Activated CD4-positive, alpha-beta T cell treated with anti-CD3 and anti-CD28 coated beads, Interleukin-2, Interleukin-6, amounts not matched to agents 100 ng/mL and 50 ng/mL, durations not matched to agents 16 hours and 8 hours (primary cell): ENCODE data around the gene TMEM273.

Experiments
- DNase-seq: peaks from one replicate; pipeline ENCODE4 v3.0.0-alpha.2; 2020

The TMEM273 gene

DNA sequence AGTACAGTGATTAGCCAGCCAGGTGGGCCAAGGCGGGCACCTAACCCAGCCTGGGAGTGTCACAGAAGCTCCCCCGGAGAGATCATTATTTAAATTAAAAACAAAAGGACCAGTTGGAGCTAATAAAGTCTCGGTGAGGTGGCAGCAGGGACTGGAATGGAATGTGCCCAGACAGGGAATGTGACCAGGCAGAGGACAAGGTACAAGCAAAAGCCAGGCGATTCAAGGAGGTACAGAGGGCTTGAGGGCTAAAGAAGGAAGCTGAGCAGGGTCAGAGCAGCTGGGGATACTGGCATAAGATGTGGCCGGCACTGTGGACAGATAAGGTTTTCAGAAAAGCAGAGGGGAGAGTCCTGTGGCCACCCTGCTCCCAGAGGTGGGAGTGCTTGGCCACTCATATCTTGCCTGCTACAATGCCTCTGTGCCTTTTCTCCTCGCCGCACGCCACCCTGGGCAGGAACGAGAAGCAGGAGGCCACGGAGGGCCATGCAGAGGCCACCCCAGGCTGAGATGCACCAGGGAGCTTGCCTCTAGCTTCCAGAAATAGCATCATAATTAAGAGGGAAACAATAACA, 13.2 kb downstream of the TMEM273 start:
- DNase-seq: no peak

DNA sequence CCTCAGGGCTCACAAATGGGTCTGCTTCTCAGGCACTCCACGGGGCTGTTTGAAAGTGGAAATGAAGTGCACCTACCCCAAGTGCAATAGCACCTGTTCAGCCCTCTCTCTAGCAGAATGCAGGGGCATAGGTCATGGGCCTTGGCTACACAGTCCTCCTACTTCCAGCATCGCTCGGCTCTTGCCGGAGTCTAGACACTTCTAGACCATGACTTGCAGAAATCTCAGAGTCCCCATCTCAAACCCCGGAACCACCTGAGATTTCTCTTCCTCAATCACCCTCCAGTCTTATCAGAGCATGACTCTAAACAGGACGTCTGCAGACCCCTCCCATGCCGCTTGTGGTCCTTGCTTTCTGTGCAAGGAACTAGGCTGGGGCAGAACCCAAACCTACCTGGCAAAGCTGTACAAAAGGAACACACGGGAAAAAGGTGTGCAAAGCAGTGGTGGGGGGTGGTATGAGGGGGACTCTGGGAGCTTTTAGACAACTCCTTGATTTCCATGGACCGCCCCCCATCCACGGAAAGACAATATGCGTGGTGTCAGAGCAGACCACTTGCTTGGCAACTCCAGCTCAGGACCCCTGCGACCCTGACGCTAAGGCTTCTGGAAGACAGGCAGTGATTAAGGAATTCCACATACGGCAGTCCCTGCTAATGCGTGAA, 13.8 kb downstream of the TMEM273 start:
- no peak for DNase-seq

DNA sequence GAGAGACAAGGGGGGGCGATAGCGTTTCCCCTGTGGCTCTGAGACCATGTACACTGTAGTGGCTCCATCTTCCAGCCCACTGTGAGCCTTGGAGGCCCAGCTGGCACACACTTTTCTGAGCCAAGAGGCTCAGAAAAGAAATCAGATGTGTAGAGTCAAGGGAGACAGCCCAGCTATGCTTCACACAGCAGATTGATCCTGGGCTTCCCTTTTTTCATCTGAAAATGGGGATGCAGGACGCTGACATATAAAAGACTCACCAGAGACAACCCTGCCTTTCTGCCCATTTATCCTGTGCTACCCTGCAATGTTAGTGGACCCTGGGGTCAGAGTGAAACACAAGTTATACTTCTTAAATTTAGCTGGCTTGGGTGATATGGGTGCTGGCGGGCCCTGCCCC, 14.3 kb downstream of the TMEM273 start:
- no peak for DNase-seq

DNA sequence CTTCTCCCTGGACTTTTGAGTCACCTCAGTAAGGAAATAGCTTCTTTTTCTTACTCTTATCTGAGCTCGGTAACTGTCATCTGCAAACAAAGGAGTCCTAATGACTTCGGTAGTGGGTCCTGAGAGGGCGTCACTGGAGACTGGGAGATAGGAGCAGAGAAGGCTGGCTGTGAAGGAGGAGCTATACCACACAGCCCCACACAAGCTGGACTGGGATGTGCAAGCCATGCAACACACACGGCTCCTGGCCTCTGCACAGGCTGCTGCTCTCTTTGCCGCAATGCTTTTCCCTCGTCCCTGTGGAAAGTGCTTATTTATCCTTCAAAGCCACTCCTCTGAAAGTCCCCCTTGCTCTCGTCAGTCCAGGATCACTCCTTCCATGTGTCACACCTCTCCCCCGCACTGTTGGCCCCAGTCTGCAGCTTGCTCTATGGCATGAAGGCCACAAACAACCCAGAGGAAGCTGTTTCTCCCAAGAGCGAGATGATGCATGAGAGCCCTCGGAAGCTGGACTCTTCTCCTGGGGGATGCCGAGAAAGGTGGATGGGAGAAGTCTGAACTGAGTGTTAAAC, 14.9 kb downstream of the TMEM273 start:
- no peak for DNase-seq

DNA sequence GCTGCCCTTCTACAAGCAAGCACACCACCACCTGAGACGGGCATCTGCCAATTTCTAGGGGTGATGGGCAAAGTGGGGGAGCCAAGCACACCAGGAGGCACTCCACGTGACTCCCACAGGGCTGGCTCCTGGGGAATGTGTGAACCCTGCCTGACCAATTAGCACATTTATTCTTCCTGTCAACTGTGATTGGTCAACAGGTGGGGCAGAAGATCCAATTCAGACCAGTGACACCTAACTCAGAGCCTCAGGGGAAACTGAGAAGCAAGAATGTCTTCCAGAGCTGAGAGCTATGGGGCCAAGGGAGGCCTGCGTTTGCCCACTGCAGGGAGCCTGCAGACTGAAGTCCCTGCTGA, 15.4 kb downstream of the TMEM273 start:
- DNase-seq: no peak

DNA sequence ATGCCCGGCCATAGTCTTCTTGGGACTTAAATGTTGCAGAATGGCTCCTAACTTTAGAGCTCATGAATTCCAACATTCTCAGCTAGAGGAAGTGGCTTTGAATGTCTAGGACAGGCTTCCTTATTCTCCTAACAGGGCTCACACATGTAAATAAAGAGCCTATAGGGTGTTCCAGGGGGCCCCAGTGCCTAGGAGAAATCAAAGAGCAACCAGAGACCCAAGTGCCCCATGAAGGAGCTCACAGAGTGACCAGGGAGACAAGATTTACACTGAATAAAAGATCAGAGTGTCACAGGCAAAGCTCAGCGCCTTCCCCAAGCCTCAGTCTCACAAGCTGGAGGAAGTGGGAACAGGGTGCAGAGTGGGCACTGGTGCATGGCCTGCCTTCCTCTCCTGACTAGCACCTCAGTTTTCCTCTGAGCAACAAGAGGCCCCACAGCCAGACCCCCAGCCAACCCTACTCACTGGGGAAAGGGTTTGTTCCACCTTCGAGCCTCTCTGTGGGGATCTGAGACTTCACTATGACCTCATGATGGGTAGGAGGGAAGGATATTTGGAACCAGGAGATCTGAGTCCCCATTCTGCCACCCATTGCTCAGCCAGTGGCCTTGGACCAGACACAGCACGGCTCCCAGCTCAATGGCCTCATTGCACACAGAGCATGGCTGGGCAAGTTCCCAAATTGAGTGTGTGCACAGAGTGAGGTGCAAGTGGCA, 16.0 kb downstream of the TMEM273 start:
- DNase-seq: no peak

DNA sequence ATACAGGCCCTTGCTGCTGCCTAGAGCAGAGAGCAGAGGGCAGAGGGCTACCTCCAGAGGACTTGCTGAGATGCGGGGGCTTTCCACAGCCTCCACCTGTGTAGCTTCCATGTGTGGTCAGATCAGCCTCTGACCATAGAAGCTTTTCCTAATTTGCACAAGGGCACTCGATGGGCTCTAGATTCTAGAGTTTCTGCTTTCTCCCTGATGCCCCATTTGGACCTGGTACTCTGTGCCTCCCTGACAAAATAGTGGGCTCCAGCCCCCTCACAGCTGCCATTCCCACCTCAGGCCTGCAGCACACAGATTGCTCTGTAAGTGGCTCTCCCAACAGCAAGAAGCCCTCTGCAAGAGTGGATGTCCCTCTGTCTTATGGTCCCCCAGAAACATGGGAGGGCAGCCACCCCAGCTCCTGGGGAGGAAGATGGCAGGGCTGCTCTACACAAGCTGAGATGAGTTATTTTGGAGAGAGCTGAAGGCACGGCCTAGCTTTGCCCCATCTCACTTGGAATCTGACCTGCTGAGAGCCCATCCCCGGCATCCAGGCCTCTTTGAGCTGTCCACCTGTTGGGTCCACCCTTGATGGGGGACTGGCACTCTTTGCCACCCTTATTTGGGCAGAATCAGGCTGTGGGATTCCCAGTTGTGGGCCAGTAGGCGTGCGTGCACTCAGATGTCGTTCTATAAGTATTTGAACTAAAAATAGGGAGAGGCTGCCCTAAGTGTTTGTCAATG, 16.7 kb downstream of the TMEM273 start:
- DNase-seq: no peak

DNA sequence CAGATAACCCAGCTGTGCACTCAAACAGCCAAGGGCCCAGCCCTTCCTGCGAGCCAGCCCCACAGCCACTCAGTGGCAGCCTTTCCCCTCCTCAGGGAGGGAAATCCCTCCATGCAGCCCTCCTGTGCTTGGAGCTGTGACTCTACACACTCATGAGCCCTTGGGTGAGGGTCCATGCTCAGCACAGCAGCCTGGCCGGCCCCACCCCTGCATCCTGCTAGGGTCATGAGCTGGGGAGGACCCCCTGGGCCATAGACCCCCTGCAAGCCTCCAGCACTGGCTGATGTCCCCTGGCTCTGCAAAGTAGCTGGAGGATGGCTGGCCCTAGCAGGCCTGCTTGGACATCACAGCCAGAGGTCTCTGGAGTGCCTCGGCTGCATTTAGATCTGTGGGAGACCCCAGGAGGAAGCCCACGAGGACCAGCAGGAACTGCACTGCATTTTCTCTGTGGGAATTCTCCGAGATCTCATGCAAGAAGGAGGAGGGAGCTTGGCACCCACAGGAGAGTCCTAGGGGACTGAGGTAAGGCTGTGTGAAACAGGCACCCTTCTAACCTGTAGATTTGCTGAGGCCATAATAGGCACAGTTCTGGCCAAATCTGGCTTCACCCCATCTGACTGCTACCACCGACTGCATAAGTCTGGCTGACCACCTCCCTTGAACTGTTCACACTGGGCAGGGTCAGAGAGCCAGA, 17.4 kb downstream of the TMEM273 start:
- no peak for DNase-seq

DNA sequence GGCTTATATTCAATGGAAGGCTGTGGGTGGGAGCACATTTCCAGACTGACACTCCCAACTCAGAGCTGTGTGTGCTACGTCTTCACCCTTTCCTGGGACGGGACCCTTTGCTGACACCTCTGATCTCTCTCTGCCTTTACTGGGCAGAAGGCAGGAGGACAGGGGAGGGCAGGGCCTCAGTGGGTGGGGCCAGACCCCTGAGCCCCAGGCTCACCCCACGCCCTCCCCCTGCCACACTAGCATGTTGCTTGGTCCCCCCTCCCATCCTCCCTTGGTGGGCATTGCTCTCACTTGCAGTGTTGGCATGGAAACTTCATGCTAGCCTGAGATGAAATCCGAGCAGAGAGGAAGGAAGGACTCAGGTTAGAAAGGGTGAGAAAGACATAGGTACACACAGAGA, 18.4 kb downstream of the TMEM273 start:
- no peak for DNase-seq

DNA sequence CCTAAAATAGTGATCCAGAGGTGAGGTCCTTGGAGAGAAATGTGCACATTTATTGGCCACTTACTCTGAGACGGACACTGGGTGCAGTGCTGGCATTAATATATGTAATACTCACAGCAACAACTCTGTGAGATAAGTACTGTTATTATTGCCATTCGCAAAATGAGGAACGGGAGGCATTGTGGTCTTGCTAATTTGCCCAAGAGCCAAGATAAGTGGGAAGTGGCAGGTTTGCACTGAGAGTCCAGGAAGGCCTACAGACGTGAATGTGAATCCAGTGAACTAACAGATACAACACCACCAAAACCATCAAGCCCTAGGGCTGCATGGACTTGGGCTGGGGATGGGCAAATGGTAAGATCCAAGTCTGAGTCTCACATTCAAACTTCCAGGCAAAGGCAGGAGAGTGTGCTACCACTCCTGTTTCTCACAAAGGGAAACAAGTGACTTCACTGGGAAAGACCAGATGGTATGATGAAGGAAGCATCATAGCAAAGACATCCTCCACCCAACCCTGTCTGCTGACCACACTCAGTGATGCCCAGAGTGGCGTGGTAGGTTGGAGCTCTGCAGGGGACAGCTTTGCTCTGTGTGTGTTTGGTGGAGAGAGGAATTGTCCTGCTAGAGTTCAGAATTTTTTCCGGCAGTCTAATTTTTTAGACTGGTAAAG, 19.2 kb downstream of the TMEM273 start:
- DNase-seq: no peak

DNA sequence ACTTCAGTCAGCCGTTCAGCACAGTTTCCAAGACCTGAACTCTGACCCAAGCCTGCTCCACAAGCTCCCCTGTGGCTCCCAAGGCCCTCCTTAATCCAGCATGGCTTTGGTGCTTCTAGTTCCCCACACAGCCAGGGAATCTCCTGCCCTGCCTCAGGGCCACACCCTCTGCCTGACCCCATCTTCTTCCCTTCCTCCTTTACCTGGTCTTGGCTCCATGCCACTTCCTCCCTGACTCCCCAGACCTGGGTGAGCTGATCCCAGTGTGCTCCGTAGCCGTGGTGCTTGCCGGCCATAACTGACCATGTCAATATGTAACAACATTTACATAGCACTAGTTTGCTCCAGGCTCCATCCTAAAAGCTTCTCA, 20.0 kb downstream of the TMEM273 start:
- DNase-seq: no peak

DNA sequence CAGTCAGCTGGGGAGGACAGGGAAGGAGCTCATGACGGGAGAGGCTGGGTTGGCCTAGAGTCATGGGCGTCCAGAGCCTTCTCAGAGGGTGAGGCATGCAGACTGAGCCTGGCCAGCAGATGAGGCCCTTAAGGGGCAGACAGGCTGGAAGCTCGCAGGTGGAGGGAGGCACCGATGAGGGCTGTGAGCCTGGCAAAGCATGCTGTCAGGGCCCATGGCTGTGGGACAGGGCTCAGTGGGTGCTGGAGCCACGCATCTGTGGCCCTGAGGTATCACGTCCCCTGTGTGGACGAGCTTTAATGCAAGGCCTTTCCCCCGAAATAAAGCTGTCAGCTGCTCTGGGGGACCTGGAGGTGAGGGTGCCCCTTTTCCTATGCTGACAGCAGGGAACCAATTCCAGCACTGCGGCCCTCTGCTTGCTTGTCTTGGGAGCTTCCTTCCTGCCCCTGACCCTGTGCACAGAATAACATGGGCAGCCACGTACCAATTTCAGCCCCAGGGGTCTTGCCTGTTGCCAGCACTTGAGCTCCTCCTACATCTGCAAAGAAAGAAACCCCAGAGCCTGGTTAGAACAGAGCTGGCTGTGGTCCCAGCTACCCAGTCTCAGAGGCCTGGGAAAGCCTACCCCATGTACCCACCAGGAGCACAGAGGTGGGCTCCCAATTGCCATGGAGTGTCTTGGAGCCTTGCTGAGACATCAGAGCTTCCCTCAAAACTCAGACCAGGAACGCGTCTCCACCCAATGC, 20.6 kb downstream of the TMEM273 start:
- no peak for DNase-seq

DNA sequence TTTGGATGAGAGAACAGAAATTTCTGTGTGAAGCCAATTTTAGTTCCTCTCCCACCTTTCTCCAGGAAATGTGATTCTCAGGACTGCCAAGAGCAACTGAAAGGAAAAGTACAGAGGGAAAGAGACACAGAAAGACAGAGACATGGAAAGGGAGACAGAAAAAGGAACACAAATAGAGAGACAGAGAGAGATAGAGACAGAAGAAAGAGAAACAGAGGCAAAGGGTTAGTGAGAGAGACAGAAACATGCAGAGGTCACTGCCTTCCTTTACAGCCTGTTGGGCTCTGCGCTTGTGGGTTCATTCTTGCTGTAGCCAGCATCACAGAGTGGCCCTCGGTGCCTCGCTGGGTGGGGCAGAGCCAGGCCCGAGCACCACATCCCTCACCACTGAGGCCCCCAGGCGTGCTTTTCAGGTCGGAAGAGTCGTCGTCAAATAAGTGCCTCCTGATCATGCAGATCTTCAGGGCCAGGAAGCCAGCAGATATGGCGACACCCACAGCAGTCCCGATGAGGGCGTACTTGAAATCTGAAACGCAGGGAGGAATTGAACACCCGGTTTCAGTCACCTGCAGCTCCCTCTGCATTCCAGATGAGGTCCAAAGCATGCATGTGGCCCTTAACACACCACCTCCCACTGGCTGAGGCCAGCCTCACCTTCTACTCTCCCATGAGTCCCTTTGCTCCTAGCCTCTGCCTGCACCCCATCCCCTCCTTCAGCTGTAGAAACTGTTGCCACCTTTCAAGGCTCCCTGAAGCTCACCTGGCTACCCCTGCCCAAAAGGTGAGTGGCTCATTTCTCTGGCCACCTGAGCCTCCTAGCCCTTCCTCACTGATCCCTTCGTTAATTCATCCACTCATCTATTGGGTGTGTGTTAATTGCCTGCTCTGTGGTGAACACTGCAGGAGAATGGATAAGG, 21.4 kb downstream of the TMEM273 start:
- no peak for DNase-seq

DNA sequence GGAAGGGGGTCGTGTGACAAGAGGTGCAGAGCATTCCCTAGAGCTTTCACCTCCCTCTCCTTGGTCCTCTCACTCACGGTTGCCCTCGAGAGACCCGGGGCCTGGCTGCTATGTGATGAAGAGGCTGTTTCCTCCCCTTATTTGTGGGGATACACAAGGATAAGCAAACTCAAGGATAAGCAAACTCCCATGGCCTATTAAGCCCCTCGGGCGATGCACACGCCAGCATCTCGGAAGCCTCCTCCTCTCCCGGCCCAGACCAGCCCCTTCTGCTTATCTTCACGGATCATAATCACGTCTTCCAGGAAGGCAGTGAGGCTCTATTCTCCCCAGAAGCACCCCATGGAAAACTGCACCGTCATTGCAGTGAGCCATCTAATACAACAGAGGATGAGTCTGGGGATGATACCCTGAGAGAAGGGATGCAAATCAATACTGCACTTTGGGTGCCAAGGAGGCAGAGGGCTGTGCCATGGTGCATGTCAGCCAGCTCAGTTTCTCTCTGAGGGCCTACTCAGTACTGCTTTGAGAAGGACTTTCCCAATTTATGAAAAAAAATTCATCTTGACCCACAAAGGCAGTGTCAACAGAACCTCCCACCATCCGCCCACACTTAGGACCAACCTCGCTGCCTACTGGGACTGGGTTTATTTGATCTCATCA, 22.2 kb downstream of the TMEM273 start:
- no peak for DNase-seq

DNA sequence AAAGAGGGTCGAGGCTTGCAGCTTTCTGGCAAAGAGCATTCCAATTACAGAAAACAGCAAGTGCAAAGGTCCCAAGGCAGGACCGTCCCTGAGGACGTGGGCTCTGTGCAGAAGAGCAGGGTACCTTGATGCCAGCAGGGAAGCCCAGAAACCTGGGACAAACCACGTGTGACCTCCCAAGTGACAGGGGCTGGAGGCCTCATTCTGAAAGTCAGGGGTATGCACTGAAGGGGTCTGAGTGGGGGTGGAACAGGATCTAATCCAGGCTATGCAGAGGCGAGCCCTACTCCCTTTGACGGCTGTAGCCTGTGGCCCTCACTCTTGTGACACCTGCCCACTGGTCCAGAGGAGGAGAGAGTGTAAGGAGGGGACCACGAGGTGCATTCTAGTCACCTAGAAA, 22.9 kb downstream of the TMEM273 start:
- no peak for DNase-seq

DNA sequence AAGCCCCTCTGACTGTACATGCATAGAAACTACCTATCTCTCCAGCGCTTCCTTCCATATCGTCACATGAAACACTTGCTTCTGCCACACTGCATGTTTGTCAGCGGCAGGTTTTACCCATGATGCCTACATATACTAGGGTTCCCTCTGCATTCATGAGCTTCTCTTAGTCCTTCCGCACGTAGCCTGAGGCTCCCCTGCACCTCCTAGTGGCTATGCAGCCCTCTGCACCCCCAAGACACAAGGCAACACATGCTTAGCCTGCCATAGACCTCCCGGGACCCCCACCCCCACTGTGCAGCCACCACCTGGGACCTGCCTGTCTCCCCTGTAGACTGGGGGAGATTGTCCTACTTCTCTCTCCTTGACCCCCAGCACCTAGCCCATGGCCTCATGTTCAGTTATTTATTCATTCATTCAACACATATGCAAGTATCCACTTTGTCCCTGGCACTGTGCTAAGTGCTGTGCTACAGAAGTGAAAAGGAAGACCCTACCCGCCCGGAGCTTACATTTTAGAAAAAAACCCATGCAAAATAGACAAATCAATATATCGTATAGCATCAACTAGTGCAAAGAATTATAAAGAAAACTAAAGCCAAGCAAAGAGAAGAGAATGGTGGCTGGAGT, 23.5 kb downstream of the TMEM273 start:
- peak; percentile 66 for DNase-seq

DNA sequence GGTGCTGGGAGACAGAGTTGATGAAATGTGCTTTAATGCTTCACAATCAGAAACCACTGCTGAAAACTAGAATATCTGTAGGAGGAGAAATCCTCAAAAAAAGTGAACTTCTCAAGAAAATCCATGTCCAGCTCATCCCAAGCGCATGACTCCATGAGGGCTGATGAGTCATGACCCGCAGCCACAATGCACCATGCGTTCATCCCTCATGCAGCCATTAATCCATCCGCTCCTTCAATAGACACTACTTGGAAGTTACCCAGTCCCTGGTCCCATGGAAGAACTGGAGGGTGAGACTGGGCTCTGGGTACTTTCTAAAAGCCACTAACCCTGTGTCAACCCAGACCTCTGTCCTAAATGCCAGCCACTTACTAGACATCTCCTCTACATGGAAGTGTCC, 24.4 kb downstream of the TMEM273 start:
- DNase-seq: no peak

DNA sequence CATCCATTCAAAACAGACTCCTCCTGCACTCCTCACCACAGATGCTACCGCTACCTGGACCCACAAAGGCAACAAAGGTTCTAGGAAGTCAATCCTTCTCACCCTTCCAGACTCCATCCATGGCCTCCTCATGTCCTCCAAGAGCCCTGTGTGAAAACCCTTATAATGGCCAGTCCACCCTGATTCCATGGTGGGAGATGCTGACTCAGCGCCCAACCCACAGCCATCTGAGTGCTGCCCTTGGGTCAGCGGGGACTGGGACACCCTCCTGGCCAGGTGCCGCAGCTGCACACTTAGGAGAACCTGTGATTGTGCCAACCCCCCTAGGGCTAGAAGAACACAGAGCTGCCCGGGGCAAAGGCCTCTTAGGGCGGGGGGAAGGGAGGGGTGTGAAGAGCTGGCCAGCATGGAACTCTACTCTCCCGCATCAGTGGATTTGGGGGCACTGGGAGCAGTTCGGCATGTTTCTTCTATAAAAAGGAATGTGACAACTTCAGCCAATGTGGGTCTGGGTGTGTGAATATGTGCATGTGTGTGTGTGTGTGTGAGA, 25.4 kb downstream of the TMEM273 start:
- DNase-seq: no peak

DNA sequence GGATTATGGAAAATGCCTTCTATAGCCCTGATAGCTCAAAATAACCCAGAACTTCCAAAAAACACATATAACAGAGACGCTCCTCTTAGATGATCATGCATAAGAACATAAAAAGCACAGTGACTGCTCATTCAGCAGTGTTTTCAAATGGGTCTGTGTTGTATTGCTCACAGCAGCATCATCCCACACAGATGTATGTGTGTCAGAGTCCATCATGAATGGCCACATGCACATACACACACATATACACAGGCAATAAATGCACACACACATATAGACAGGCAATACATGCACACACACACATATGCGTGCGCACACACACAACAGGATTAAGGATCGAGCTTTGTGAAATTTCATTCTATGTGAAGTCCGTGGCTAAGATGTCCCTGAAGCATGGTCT, 26.1 kb downstream of the TMEM273 start:
- DNase-seq: no peak
